HL-60 (cell line): Measurements from ENCODE around the gene SCGB3A1.

Source experiments
- DNase-seq, 2 experiments: peaks; one replicate each; pipeline ENCODE4 v3.0.0-alpha.2; 2010 to 2020; ENCODE audit warnings: low read depth in 1 of 2, low spot score in 1 of 2
- H3K27ac ChIP-seq: fragments of 250-450 bp; sonication (Bioruptor Pico); replicated peaks from 2 replicates; pipeline ENCODE4 v1.5.1; 2020; ENCODE audit warnings: mild to moderate bottlenecking, moderate library complexity
- H3K27me3 ChIP-seq: fragments of 250-450 bp; sonication (Bioruptor Pico); 2 replicates; pipeline ENCODE4 v1.5.1; 2021; ENCODE audit warnings: mild to moderate bottlenecking, moderate library complexity; ENCODE audit not compliant: insufficient read depth, poor library complexity, severe bottlenecking
- H3K4me3 ChIP-seq: replicated peaks from 2 replicates; pipeline ENCODE4 v1.5.1; 2011; ENCODE audit warnings: mild to moderate bottlenecking, control low read depth, low read length; ENCODE audit not compliant: insufficient read depth
- CTCF ChIP-seq: IDR thresholded peaks from one replicate; pipeline ENCODE4 v1.5.1; 2011; ENCODE audit warnings: low read length, control low read depth, inconsistent platforms; ENCODE audit not compliant: insufficient read depth
- GABPA ChIP-seq: IDR thresholded peaks from 2 replicates; pipeline ENCODE4 v1.6.1; 2012; ENCODE audit warnings: low read depth
- POLR2AphosphoS5 ChIP-seq: IDR thresholded peaks from 2 replicates; pipeline ENCODE4 v1.6.1; 2012; ENCODE audit warnings: low read depth
- REST ChIP-seq: IDR thresholded peaks from 2 replicates; pipeline ENCODE4 v1.6.1; 2012; ENCODE audit warnings: low read depth; ENCODE audit not compliant: insufficient replicate concordance
- SPI1 ChIP-seq: IDR thresholded peaks from 2 replicates; pipeline ENCODE4 v1.6.1; 2012; ENCODE audit warnings: low read depth, mild to moderate bottlenecking, borderline replicate concordance

Gene SCGB3A1

GRCh38 chr5:180633283-180634177, 42.2 kb upstream of the SCGB3A1 start:
- Histone ChIP-seq H3K27me3 (no peaks in the 10 kb centered on the region), H3K4me3 (no peak overlapping the region), H3K27ac (no peak overlapping the region)
- TF ChIP-seq REST = no peak
- no peak for TF ChIP-seq POLR2AphosphoS5
- TF ChIP-seq CTCF = no peak
- no peak for TF ChIP-seq GABPA
- TF ChIP-seq SPI1 = no peak
- no peak for DNase-seq

- Histone ChIP-seq H3K4me3 (no peak overlapping the region), H3K27ac (no peak overlapping the region), H3K27me3 (no peaks in the 10 kb centered on the region)
- no peak for DNase-seq
- no peak for TF ChIP-seq REST
- TF ChIP-seq POLR2AphosphoS5 = no peak
- TF ChIP-seq GABPA = no peak
- no peak for TF ChIP-seq CTCF
- no peak for TF ChIP-seq SPI1
Measured at GRCh38 chr5:180632768-180633167, 41.5 kb upstream of the SCGB3A1 start.

GRCh38 chr5:180631549-180632383, 40.5 kb upstream of the SCGB3A1 start:
- H3K27ac ChIP-seq = no peak overlapping the region
- no peak for DNase-seq
- TF ChIP-seq SPI1 (no peak), CTCF (no peak), GABPA (no peak), REST (no peak), POLR2AphosphoS5 (no peak)
- no peak overlapping the region for H3K4me3 ChIP-seq
- H3K27me3 ChIP-seq = no peaks in the 10 kb centered on the region
